Neuronal stem cell (in vitro differentiated cells): ENCODE measurements around the gene F12. TPM values are rescaled to one million over a fixed set of nuclear protein-coding genes. Genes with fewer than 3 reads are reported as not detected.

Experiments used
- DNase-seq: peaks from one replicate; pipeline ENCODE4 v3.0.0-alpha.2; 2013; ENCODE audit warnings: low spot score
- H2AFZ ChIP-seq: one replicate; pipeline ENCODE4 v1.6.1; 2013; ENCODE audit warnings: mild to moderate bottlenecking, low read length, inconsistent platforms
- H2AK5ac ChIP-seq: 2 replicates; pipeline ENCODE4 v1.6.1; 2013; ENCODE audit warnings: low read depth, mild to moderate bottlenecking, inconsistent platforms, low read length, moderate library complexity, mixed read lengths
- H2BK120ac ChIP-seq: 2 replicates; pipeline ENCODE4 v1.6.1; 2013; ENCODE audit warnings: low read depth, mild to moderate bottlenecking, inconsistent platforms, low read length, moderate library complexity, mixed read lengths
- H2BK12ac ChIP-seq: one replicate; pipeline ENCODE4 v1.6.1; 2013; ENCODE audit warnings: low read length, inconsistent platforms
- H2BK15ac ChIP-seq: 2 replicates; pipeline ENCODE4 v1.6.1; 2013; ENCODE audit warnings: mild to moderate bottlenecking, low read length, inconsistent platforms, mixed read lengths
- H2BK5ac ChIP-seq: one replicate; pipeline ENCODE4 v1.6.1; 2013; ENCODE audit warnings: inconsistent platforms, mild to moderate bottlenecking, low read length, moderate library complexity
- H3K14ac ChIP-seq: one replicate; pipeline ENCODE4 v1.6.1; 2013; ENCODE audit warnings: low read length, inconsistent platforms
- H3K18ac ChIP-seq: 2 replicates; pipeline ENCODE4 v1.6.1; 2013; ENCODE audit warnings: low read length, inconsistent platforms
- H3K23ac ChIP-seq: 2 replicates; pipeline ENCODE4 v1.6.1; 2013; ENCODE audit warnings: low read depth, mild to moderate bottlenecking, mixed read lengths, low read length, inconsistent platforms; ENCODE audit not compliant: poor library complexity
- H3K27ac ChIP-seq: replicated peaks from 3 replicates; pipeline ENCODE4 v1.5.1; 2013; ENCODE audit warnings: low read length, inconsistent platforms
- H3K27me3 ChIP-seq, 3 experiments: 2 replicates each; pipeline ENCODE4 v1.6.1; 2013; ENCODE audit warnings: low read length in 3 of 3, mild to moderate bottlenecking in 2 of 3, inconsistent platforms in 1 of 3, low read depth in 1 of 3, mixed read lengths in 1 of 3, moderate library complexity in 1 of 3; ENCODE audit not compliant: control insufficient read depth in 3 of 3, insufficient read depth in 3 of 3
- H3K36me3 ChIP-seq, 2 donors: replicated peaks in 1 of 2; 2 replicates each; pipeline ENCODE4 v1.6.1; 2013; ENCODE audit warnings: low read length in 2 of 2; ENCODE audit not compliant: control insufficient read depth in 2 of 2, insufficient read depth in 2 of 2
- H3K4ac ChIP-seq: 2 replicates; pipeline ENCODE4 v1.6.1; 2013; ENCODE audit warnings: inconsistent platforms, mild to moderate bottlenecking, low read length, moderate library complexity
- H3K4me1 ChIP-seq, 2 donors: 1 replicate in 1 of 2; 2 replicates in 1 of 2; pipeline ENCODE4 v1.6.1; 2013; ENCODE audit warnings: low read length in 2 of 2, low read depth in 1 of 2; ENCODE audit not compliant: control insufficient read depth in 2 of 2, insufficient read depth in 1 of 2
- H3K4me2 ChIP-seq: one replicate; pipeline ENCODE4 v1.6.1; 2013; ENCODE audit warnings: mild to moderate bottlenecking, low read length, inconsistent platforms; ENCODE audit not compliant: insufficient read depth, poor library complexity, severe bottlenecking
- H3K4me3 ChIP-seq, 2 donors: 2 replicates each; pipeline ENCODE4 v1.5.1; 2013; ENCODE audit warnings: low read length in 2 of 2, mild to moderate bottlenecking in 2 of 2, inconsistent platforms in 1 of 2, moderate library complexity in 1 of 2
- H3K79me1 ChIP-seq: one replicate; pipeline ENCODE4 v1.6.1; 2013; ENCODE audit warnings: low read depth, mild to moderate bottlenecking, inconsistent platforms, low read length, moderate library complexity
- H3K9ac ChIP-seq: one replicate; pipeline ENCODE4 v1.6.1; 2013; ENCODE audit warnings: mild to moderate bottlenecking, low read depth, low read length, inconsistent platforms; ENCODE audit not compliant: poor library complexity
- H3K9me3 ChIP-seq, 2 donors: replicated peaks in 1 of 2; 2 replicates each; pipeline versions ENCODE3 to v1.6.1; 2013; ENCODE audit warnings: low read length in 2 of 2, mild to moderate bottlenecking in 2 of 2, inconsistent platforms in 1 of 2, low read depth in 1 of 2, mixed read lengths in 1 of 2, moderate library complexity in 1 of 2; ENCODE audit not compliant: control insufficient read depth in 2 of 2, insufficient read depth in 1 of 2
- H4K8ac ChIP-seq: one replicate; pipeline ENCODE4 v1.6.1; 2013; ENCODE audit warnings: low read depth, mild to moderate bottlenecking, inconsistent platforms, low read length, moderate library complexity
- H4K91ac ChIP-seq: one replicate; pipeline ENCODE4 v1.6.1; 2013; ENCODE audit warnings: low read length, low read depth, mild to moderate bottlenecking, inconsistent platforms; ENCODE audit not compliant: poor library complexity
- WGBS, 2 donors: extraction: QIAGEN DNeasy Blood & Tissue Kit; methylation state at CpG; one replicate each; pipeline ENCODE4 v1.1.7; 2013; ENCODE audit warnings: missing lambda C conversion rate in 2 of 2, mixed read lengths in 1 of 2; ENCODE audit not compliant: insufficient read length in 2 of 2, insufficient replicate concordance in 1 of 2; ENCODE audit errors: extremely low coverage in 2 of 2; 5-methylcytosine and 5-hydroxymethylcytosine counted together
- polyA plus RNA-seq, 2 experiments: library from polyadenylated mRNA; stranded (reverse); fragments of 200-250 nt; gene quantifications; one replicate each; pipeline ENCODE4 v1.2.3, GENCODE V29; 2013

Gene F12
- 2.1 TPM for polyA plus RNA-seq (2013, experiment 1 of 2)
- 2.5 TPM for polyA plus RNA-seq (2013, experiment 2 of 2)

GRCh38 chr5:177409043-177409801, at the start of gene F12:
F12 (minus strand) TSS chr5:177409564; CDS start chr5:177409527, 37 bp downstream.
- no peaks in the 10 kb centered on the region for H3K36me3 ChIP-seq
- peak within 1 kb of the TSS; percentile 3 for H2AK5ac ChIP-seq
- no peak within 1 kb of the TSS for H2BK12ac ChIP-seq
- no peak within 1 kb of the TSS for H2BK5ac ChIP-seq
- no peak within 1 kb of the TSS for H3K27ac ChIP-seq
- no peak within 1 kb of the TSS for H3K18ac ChIP-seq
- no peak within 1 kb of the TSS for H3K23ac ChIP-seq
- H2AFZ ChIP-seq, result no peak within 1 kb of the TSS
- H3K9ac ChIP-seq, result no peak within 1 kb of the TSS
- H2BK120ac ChIP-seq, result no peak within 1 kb of the TSS
- no peak within 1 kb of the TSS for H4K8ac ChIP-seq
- H3K9me3 ChIP-seq, result peaks cover 0 to 2% of the 10 kb centered on the region in 2 donors
- H3K79me1 ChIP-seq, result no peaks in the 10 kb centered on the region
- H3K4me1 ChIP-seq, result peaks cover 4 to 5% of the 10 kb centered on the region in 2 donors
- no peak within 1 kb of the TSS for H3K4me2 ChIP-seq
- H3K4me3 ChIP-seq, result no peak within 1 kb of the TSS
- no CpG with 5 or more reads among the region's 9 CpGs for WGBS, 2 donors
- H3K4ac ChIP-seq, result no peak within 1 kb of the TSS
- no peak within 1 kb of the TSS for H2BK15ac ChIP-seq
- H4K91ac ChIP-seq, result no peak within 1 kb of the TSS
- H3K27me3 ChIP-seq, result peaks cover 2 to 32% (median 25%) of the 10 kb centered on the region in 3 experiments
- H3K14ac ChIP-seq, result no peak within 1 kb of the TSS
- no peak for DNase-seq

GRCh38 chr5:177458912-177459350, 49.6 kb upstream of the F12 start:
- H3K18ac ChIP-seq, result peak overlapping the region; percentile 48
- no peak overlapping the region for H3K4me3 ChIP-seq
- H2BK120ac ChIP-seq, result no peak overlapping the region
- no peak overlapping the region for H3K4me2 ChIP-seq
- peak overlapping the region; percentile 87 for H2BK5ac ChIP-seq
- peaks cover 19% of the 10 kb centered on the region for H3K79me1 ChIP-seq
- H4K91ac ChIP-seq, result no peak overlapping the region
- H2AFZ ChIP-seq, result no peak overlapping the region
- H3K27me3 ChIP-seq, result no peaks in the 10 kb centered on the region
- no peak overlapping the region for H3K4ac ChIP-seq
- H3K23ac ChIP-seq, result peak overlapping the region; percentile 73
- H3K9ac ChIP-seq, result peak overlapping the region; percentile 21
- H3K4me1 ChIP-seq, result peaks cover 14 to 21% of the 10 kb centered on the region in 2 donors
- no peak overlapping the region for H2BK12ac ChIP-seq
- DNase-seq, result no peak
- H2AK5ac ChIP-seq, result no peak overlapping the region
- no CpG with 5 or more reads among the region's 14 CpGs for WGBS, 2 donors
- peak overlapping the region; percentile 69 for H3K27ac ChIP-seq
- no peak overlapping the region for H2BK15ac ChIP-seq
- H3K9me3 ChIP-seq, result peaks cover 0 to 3% of the 10 kb centered on the region in 2 donors
- H3K14ac ChIP-seq, result peak overlapping the region; percentile 38
- no peak overlapping the region for H4K8ac ChIP-seq
- H3K36me3 ChIP-seq, result peaks cover 52 to 89% of the 10 kb centered on the region in 2 donors

GRCh38 chr5:177457852-177458681, 48.7 kb upstream of the F12 start:
- no peak overlapping the region for H2BK120ac ChIP-seq
- no peak overlapping the region for H3K4me2 ChIP-seq
- H2AK5ac ChIP-seq, result peak overlapping the region; percentile 75
- H3K4me3 ChIP-seq, result no peak overlapping the region
- H3K36me3 ChIP-seq, result peaks cover 46 to 89% of the 10 kb centered on the region in 2 donors
- peak overlapping the region; percentile 73 for H3K23ac ChIP-seq
- peak overlapping the region; percentile 69 for H3K27ac ChIP-seq
- no peak overlapping the region for H2AFZ ChIP-seq
- H2BK5ac ChIP-seq, result peak overlapping the region; percentile 87
- peaks cover 19 to 21% of the 10 kb centered on the region in 2 donors for H3K4me1 ChIP-seq
- H4K91ac ChIP-seq, result no peak overlapping the region
- DNase-seq, result no peak
- H3K18ac ChIP-seq, result peak overlapping the region; percentile 38
- peaks cover 0 to 3% of the 10 kb centered on the region in 2 donors for H3K9me3 ChIP-seq
- H3K4ac ChIP-seq, result no peak overlapping the region
- WGBS, 2 donors, result no CpG with 5 or more reads among the region's 20 CpGs
- no peak overlapping the region for H2BK12ac ChIP-seq
- H2BK15ac ChIP-seq, result peak overlapping the region; percentile 83
- no peak overlapping the region for H3K14ac ChIP-seq
- H3K79me1 ChIP-seq, result peaks cover 19% of the 10 kb centered on the region
- H4K8ac ChIP-seq, result no peak overlapping the region
- H3K9ac ChIP-seq, result peak overlapping the region; percentile 44
- no peaks in the 10 kb centered on the region for H3K27me3 ChIP-seq
